IPS DF 6.9 (cell line): ENCODE results near the gene MEG3.

ENCODE experiments used
- DNase-seq: peaks from one replicate; pipeline ENCODE4 v3.0.0-alpha.2; 2013; ENCODE audit warnings: low read depth, low spot score
- H3K27ac ChIP-seq: one replicate; pipeline ENCODE4 v1.5.1; 2013; ENCODE audit warnings: low read length, control low read depth
- H3K27me3 ChIP-seq: 2 replicates; pipeline ENCODE4 v1.6.1; 2013; ENCODE audit warnings: mild to moderate bottlenecking, low read length; ENCODE audit not compliant: control insufficient read depth, insufficient read depth
- H3K36me3 ChIP-seq: 2 replicates; pipeline ENCODE4 v1.6.1; 2013; ENCODE audit warnings: low read length; ENCODE audit not compliant: control insufficient read depth, insufficient read depth
- H3K4me1 ChIP-seq: 2 replicates; pipeline ENCODE4 v1.6.1; 2013; ENCODE audit warnings: low read length; ENCODE audit not compliant: control insufficient read depth, insufficient read depth
- H3K4me3 ChIP-seq: 2 replicates; pipeline ENCODE4 v1.5.1; 2013; ENCODE audit warnings: mild to moderate bottlenecking, low read length
- H3K9me3 ChIP-seq: 2 replicates; pipeline ENCODE4 v1.6.1; 2013; ENCODE audit warnings: low read length, inconsistent platforms; ENCODE audit not compliant: control insufficient read depth, insufficient read depth
- WGBS: extraction: QIAGEN DNeasy Blood & Tissue Kit; methylation state at CpG from one replicate; pipeline ENCODE4 v1.1.7; 2013; ENCODE audit warnings: mixed read lengths, missing lambda C conversion rate; ENCODE audit not compliant: insufficient read length, insufficient coverage; 5-methylcytosine and 5-hydroxymethylcytosine counted together

The MEG3 gene

DNA sequence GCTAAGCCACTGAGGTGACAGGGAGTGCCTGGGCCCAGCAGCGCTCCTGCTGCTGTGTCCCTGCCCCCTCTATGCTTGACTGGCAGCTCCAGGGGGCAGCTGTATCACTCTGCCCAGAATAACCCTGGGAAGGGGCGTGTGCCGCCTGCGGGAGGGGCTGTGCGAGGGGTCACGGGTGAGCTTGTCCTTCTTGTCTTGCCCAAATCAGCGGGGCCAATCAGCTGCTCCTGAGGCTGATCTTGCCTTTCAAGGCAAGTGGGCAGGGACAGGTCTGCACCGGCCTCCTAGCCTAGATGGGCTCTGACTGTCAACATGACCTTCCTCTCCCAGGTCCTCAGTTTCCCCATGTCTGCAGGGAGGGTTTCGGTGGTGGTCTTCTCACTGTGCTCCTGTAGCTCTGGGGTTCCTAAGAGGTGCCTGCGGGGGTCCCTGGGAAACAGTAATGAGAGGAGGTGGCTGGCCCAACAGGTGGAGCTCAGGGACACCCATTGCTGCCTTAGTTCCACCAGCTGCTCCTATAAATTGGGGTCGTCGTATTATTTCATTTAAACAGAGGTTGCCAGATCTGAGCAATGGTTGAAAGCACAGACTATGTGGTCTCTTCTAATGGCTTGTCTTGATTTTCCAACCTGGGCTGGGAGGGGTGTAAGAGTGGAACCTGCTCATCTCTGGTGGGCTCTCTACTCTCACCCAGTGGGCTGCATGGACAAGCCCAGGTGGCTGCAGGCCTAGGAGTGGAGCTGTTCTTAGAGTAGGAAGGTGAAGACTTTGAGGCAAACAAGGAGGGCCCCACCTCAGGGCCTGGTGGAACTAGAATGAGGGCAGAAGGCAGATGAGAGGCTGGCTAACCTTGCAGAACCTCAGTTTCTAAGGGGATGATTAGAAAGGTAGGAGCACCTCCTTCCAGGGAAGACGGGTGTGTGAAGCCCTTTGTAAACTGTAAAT, 65.9 kb downstream of the MEG3 start:
- Histone ChIP-seq H3K4me1 (no peaks in the 10 kb centered on the region), H3K36me3 (no peaks in the 10 kb centered on the region), H3K27me3 (no peaks in the 10 kb centered on the region), H3K9me3 (no peaks in the 10 kb centered on the region), H3K4me3 (no peak overlapping the region), H3K27ac (no peak overlapping the region)
- WGBS, result no CpG with 5 or more reads among the region's 13 CpGs
- DNase-seq, result no peak

DNA sequence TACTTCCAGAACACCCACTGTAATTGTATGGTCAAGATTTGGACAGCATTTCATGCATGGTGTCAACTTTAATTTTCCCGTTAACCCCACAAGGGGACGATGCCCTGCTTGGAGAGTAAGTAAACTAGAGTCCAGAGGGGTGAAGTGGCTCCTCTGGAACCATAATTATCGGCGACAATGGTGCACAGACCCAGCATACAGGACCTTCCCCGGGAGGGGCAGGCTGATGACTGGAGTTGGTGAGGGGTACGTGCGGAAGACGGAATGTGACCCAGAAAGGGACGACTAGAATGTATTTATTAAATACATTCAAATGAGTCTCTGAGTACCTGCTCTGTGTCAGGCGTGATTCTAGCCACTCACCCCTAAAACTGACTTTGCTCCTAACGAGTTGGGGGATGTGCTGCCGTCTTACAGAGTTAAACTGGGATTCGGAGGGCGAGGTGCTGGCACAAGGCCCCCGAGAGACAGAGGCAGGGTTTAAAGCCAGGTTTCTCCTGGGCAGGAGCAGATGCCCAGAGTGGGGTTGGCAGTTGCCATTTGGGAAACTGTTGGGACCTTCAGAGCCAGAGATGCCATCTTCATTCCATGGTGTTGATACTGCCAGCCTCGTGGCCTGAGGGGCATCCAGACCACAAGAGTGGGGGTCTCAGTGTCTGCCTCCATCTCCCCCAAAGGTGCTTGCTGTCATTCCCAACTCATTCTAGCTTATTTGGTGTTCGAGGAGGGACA, 66.7 kb downstream of the MEG3 start:
- H3K27ac ChIP-seq, result no peak overlapping the region
- no peaks in the 10 kb centered on the region for H3K36me3 ChIP-seq
- no peak overlapping the region for H3K4me3 ChIP-seq
- no peaks in the 10 kb centered on the region for H3K9me3 ChIP-seq
- H3K4me1 ChIP-seq, result no peaks in the 10 kb centered on the region
- no CpG with 5 or more reads among the region's 17 CpGs for WGBS
- DNase-seq, result no peak
- no peaks in the 10 kb centered on the region for H3K27me3 ChIP-seq

- no peak overlapping the region for H3K27ac ChIP-seq
- H3K4me1 ChIP-seq, result no peaks in the 10 kb centered on the region
- no peaks in the 10 kb centered on the region for H3K9me3 ChIP-seq
- no peaks in the 10 kb centered on the region for H3K36me3 ChIP-seq
- no CpG with 5 or more reads among the region's 8 CpGs for WGBS
- no peak overlapping the region for H3K4me3 ChIP-seq
- no peaks in the 10 kb centered on the region for H3K27me3 ChIP-seq
- DNase-seq, result no peak
Observed at GRCh38 chr14:100893228-100893601, 67.3 kb downstream of the MEG3 start.

DNA sequence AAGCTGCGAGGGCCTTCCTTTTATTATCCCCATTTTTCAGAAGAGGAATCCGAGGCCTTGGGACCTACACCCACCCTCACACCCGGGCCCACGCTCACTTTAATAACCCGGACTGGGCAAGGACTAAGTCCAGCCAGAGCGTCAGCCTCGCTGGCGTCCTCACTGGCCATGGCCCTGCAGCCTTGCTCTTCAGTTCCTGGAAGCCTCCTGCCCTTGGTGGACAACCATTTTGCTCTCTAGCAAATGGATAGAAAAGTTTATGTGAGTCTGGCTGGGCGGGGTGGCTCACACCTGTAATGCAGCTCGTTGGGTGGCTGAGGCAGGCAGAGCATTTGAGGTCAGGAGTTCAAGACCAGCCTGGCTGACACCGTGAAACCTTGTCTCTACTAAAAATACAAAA, 67.8 kb downstream of the MEG3 start:
- H3K27me3 ChIP-seq, result no peaks in the 10 kb centered on the region
- no CpG with 5 or more reads among the region's 11 CpGs for WGBS
- no peaks in the 10 kb centered on the region for H3K36me3 ChIP-seq

GRCh38 chr14:100894416-100894815, 68.5 kb downstream of the MEG3 start:
- Histone ChIP-seq H3K27ac (no peak overlapping the region), H3K4me1 (peaks cover under 1% of the 10 kb centered on the region; the same call in 1 of the 2 replicates), H3K36me3 (no peaks in the 10 kb centered on the region), H3K4me3 (no peak overlapping the region), H3K27me3 (no peaks in the 10 kb centered on the region), H3K9me3 (no peaks in the 10 kb centered on the region)
- DNase-seq, result no peak
- WGBS, result no CpG with 5 or more reads among the region's 6 CpGs

More for the DNA sequence above, 67.8 kb downstream of the MEG3 start:
- no peak for DNase-seq
- H3K27ac ChIP-seq, result no peak overlapping the region
- H3K4me3 ChIP-seq, result no peak overlapping the region
- no peaks in the 10 kb centered on the region for H3K9me3 ChIP-seq
- H3K4me1 ChIP-seq, result no peaks in the 10 kb centered on the region

GRCh38 chr14:100895411-100895810, 69.5 kb downstream of the MEG3 start:
- H3K9me3 ChIP-seq, result no peaks in the 10 kb centered on the region
- no CpG with 5 or more reads among the region's 6 CpGs for WGBS
- H3K4me1 ChIP-seq, result peaks cover 4% of the 10 kb centered on the region; the same call in 1 of the 2 replicates
- no peak for DNase-seq
- no peak overlapping the region for H3K27ac ChIP-seq
- H3K27me3 ChIP-seq, result no peaks in the 10 kb centered on the region; the same call in 1 of the 2 replicates
- no peaks in the 10 kb centered on the region for H3K36me3 ChIP-seq
- H3K4me3 ChIP-seq, result no peak overlapping the region

GRCh38 chr14:100896369-100897060, 70.6 kb downstream of the MEG3 start:
- no CpG with 5 or more reads among the region's 22 CpGs for WGBS
- H3K4me1 ChIP-seq, result peaks cover 4% of the 10 kb centered on the region; the same call in 1 of the 2 replicates
- no peaks in the 10 kb centered on the region; the same call in 1 of the 2 replicates for H3K27me3 ChIP-seq

GRCh38 chr14:100898465-100898864, 72.5 kb downstream of the MEG3 start:
- no peak overlapping the region for H3K4me3 ChIP-seq
- no CpG with 5 or more reads among the region's 11 CpGs for WGBS

More at GRCh38 chr14:100896369-100897060, 70.6 kb downstream of the MEG3 start:
- Histone ChIP-seq H3K9me3 (no peaks in the 10 kb centered on the region), H3K27ac (no peak overlapping the region), H3K36me3 (no peaks in the 10 kb centered on the region), H3K4me3 (no peak overlapping the region)
- no peak for DNase-seq

DNA sequence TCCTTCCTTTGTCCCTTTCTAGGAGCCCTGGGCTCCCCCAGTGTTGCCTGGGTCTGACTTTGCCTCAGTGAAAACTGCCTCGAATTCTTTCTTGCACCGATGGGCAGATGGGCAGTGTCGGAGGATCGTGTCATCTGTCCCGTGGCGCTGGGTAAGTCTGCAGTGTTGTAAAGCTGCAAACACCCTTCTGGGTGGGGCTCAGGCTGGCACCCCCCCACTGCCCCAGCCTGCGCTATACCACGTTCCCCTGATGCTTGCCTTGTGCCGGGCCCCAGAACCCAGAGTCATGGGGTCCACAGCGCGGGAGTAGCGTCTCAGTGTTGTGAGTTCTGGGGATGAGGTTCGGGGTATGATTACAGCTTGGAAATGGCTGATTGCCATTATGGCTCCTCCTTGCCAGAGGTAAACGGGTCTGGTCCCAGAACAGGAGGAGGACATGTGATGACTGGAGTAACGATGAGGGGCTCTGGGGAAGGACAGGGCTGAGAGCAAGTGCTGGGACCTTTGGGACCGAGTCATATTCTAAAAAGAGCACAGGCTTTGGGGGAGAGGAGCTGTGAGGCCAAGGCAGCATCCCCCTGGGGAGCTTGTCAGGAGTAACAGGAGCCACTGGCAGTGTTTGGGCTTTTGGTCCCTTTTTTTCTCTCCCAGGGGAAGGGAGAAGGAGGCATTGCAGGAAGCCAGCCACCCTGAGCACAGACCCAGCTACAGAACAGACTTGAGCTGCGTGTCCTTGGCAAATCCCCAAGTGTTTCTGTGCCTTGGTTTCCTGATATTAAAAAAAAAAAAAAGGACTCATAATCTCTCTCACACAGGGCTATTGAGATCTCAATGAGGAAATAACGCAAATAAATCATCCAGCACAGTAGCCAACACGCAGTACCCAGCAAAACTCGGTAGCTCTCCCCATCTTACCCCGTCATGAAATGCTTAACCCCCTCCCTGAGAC, 73.3 kb downstream of the MEG3 start:
- H3K4me1 ChIP-seq, result peaks cover 4% of the 10 kb centered on the region
- H3K36me3 ChIP-seq, result no peaks in the 10 kb centered on the region
- no peak overlapping the region for H3K4me3 ChIP-seq
- H3K27me3 ChIP-seq, result peaks cover 2% of the 10 kb centered on the region; the same call in 1 of the 2 replicates
- DNase-seq, result no peak
- H3K9me3 ChIP-seq, result no peaks in the 10 kb centered on the region
- H3K27ac ChIP-seq, result no peak overlapping the region
- WGBS, result no CpG with 5 or more reads among the region's 21 CpGs

More at GRCh38 chr14:100898465-100898864, 72.5 kb downstream of the MEG3 start:
- H3K9me3 ChIP-seq, result no peaks in the 10 kb centered on the region
- no peak overlapping the region for H3K27ac ChIP-seq
- H3K36me3 ChIP-seq, result no peaks in the 10 kb centered on the region
- DNase-seq, result no peak
- peaks cover 4% of the 10 kb centered on the region for H3K4me1 ChIP-seq
- no peaks in the 10 kb centered on the region; the same call in 1 of the 2 replicates for H3K27me3 ChIP-seq
